GM19025 (cell line): Measurements from ENCODE around the gene DLX5.

Experiments
- ATAC-seq: cut with Tn5 transposase; IDR thresholded peaks from one replicate; pipeline ENCODE4 v1.9.1; 2021; ENCODE audit warnings: mild to moderate bottlenecking, low read depth, moderate library complexity; ENCODE audit not compliant: unreplicated experiment

The DLX5 gene

DNA sequence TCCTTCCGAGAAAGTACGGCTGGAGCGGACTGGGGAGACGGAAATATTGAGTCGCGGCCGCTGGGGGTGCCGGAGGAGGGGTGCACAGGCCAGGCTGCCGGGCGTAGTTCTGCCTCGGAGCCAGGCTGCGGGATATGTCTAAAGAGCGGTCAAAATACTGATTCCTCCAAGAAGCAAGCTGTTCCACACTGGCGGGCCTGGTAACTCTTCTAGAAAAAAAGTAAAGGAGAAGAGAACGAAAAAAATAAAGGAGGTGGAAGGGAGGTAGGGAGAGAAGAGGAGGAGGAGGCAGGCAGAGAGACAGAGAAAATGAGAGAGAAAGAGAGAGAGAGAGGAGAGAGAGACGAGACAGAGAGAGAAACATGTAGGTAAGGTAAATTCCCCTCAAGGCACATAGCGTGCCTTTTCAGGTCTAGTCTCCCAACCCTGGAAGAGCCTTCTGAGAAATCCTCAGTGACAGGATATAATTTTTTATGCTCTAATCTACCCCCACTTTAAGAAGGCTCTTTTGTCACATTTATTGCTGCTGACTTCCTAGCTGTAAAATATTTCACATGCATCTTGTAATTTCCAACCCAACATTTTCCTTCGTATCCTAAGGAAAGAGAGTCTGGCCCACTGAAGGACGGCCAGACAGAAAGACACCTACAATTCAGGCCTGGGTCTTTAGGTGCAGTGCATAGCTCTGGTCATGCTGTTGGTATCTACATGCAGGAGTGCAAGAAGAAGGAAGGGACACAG lies 5.7 kb downstream of the DLX5 start:
- no peak for ATAC-seq

DNA sequence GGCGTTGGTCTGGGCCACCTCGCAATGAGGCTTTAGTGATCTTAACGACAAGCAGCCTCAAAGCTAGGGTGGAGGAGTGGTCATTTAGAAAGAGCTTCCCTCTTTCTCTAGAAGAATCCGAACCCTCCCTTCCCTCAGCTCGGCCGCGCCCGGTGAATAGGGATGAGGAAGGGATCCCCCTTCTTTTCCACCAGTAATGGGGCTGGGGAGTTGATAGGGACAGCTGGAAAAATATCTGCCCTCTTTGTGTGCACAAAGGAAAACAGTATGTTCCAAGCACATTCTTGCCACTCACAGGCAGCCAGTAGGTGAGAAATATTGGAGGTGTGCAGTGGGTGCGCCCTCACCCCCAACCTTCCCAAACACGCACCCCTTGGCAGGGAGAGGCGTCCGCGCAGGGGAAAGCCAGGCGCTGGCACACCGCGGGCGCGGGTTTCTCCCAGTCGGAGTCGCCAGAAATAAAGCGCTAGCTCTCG lies 6.5 kb downstream of the DLX5 start:
- ATAC-seq, result no peak

DNA sequence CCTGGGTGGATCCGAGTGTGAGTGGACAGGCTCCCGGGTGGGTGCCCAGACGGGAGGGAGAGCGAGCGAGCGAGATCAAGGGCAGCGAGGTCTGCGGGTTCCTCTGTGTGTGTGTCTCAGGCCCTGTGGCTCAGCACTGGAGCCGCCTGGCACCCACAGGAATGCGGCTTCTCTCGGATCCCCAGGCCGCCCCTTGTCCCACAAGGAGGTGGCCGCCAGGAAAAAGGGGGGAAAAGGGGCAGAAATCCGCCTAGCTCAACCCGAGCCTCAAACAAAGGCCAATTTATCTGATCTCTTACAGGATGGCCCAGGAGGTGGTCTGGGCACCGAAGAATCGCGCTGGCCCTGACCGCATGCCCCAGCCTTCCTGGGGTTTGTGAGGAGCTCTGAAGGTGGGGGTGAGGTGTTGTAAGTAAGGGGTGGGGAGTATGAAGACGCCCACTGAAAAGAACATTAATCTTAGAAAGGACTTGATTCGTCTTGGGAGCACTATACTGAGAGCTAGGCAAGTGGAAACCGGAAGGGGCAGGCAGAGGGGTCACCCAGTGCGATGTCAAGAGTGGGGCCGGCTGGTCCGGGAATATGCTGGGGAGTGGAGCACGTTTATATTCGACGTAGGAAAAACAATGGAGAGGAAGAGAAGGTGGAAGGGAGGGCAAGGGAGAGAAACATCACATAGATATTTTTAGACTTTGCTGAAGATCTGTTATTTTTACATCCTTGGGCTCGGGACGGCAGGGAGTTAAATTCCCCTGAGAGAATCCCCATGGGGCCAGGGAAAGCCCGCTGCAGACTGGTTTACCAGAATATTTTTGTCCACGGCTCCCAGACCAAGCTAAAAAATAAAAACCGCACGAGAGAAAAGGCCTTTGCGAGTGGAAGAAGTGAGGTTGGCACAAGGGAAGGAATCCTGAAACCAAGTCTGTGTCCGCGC lies 7.2 kb downstream of the DLX5 start:
- no peak for ATAC-seq

DNA sequence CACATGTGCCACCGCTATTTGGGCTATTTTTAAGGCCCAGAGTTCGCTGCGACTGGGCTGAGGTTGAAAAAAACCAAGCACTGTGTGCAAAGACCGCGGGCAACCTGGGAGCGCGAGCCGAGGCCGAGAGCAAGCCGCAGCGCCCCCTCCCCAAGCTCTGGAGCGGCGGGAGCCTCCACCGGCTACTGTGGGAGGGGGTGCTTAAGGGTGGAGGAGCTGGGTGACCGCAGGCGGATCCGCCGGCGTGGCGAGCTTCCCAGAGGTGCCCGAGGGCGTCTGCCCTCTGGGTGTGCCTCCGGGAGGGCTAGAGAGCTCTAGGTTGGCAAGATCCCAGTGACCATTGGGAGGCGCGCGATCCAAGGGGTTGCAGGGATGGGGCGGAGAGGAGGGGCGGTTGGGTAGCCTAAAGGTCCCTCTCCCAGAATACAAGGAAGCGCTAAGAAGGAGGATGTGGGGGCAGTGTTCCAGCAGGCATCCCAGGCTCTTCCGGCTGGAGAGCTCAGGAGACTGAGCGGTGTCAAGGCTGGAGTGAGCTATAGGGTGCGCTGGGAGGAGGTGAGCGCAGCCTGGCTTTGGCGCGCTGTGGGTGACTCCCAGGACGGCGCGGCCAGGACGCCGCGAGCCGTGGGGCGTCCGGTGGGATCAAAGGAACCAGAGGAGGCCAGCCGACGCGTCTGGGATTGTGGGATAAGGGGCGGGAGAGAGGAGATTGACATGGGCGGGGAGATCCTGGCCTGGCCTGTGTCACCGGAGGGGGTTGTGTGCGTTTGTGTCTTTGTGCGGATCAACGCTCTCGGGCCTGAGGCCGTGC lies 8.0 kb downstream of the DLX5 start:
- no peak for ATAC-seq

DNA sequence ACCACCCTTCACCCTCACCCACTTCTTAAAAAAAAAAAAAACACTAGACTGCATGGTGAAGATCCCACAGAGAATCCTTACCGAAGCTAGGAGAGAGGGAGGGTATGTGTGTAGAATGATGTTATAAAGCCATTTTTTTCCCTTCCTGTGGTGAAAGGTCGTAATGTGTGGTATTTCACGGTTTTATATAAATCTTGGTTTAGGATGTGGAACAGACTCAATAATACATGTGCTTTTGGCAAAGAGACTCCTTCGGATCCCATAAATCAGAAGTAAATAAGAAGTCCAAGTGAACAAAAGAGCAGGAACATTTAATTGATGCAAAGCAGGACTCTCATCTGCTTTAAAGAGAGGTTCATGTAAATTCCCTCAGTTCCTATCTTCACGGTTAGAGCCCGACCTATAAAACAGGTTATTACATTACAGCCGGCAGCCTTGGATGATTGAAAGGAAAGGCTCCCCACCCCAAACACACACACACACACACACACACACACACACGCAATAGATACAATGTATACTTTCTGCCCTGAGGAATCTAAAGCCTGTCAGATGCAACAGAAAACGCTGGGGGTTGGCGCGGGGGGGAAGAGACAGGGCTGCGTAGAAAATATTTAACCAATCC lies 8.8 kb downstream of the DLX5 start:
- no peak for ATAC-seq

DNA sequence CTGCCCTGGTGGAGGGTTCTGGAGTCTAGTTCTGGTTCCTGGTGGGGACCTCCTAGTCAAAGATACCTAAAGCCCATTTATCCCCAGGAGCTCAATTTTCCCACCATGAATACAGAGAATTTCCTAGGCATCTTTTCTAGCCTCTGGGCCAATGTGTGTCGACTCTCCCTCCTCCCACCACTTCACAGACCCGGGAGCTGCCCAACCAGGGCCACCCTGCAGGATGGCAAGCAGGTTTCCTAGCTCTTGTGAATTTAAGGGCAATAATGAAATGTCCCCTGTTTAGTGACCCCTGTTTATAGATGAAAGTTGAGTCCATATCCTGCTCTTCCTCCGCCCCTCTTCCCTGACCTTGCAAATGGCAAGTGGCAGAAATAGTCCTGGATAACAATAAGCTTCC lies 9.4 kb downstream of the DLX5 start:
- no peak for ATAC-seq

DNA sequence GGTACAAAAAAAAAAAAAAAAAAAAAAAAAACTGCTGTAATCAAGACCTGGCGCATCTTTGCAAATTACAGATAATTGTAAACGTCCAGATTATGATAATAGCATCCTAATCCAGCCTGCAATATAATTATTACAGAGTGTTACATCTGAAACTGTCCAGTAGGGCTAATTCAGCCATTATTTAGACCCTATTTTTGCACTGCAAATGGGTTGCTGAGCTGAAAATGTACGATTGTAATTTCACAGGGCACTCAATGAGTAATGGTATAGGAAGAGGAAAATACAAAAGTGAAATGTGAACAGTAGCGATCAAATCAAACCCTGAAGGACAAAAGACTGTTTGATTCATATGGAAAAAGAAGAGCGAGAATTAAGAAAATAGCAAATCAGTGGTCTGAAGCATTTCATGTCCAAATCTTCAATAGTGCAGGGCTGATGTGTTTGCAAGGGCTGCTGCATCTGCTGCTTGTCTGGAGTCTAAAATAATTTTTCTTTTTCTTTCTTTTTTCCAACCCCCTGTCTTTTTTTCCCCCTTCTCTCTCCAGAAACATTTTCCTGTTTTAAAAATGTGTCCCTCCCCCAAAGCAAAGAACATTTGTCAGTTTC lies 10.4 kb downstream of the DLX5 start:
- no peak for ATAC-seq

DNA sequence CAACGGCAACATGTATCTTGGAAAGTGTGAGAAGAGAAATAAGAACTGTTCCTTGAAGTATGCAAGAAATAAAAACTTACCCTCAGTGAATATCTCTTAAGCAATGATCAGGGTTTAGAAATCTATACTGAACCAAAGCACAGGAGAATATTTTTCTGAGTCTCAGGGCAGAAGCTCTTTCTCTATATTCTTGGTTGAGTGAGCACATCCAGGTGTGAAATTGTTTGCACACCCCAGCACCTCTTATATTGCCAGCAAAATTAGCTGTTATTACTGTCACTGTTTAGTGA lies 10.8 kb downstream of the DLX5 start:
- ATAC-seq, result no peak

DNA sequence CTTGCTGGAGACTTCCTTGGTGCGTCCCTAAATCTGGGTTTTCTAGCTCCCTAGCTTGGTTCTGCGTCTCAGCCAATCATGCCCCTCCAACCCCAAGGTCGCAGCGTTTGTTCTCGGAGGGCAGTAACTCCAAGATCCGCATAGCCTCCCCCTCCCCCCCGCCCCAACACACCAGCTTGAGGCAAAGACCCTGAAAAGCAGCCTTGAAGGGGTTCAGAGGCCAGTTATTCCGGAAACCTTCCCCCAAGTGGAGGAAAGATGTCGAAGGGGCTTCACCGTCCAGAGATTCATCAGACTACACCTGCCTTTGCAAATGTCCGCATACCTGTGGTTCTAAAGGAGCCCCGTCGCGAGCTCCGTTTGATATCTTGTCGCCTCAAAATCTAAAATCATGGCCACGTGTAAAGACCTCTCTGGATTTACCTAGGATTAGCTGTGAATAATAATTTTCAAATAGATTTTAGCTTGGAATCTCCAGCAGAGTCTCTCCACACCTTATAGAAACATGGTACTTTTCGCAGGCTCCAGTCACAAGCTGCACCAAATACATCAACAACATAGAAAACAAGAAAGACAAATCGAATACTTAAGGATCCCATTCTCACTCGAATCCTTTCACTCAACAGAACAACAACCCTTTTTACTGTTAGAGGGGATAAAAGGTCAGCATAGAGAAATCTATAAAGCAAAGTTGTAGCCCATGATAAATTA lies 11.3 kb downstream of the DLX5 start:
- ATAC-seq, result no peak

DNA sequence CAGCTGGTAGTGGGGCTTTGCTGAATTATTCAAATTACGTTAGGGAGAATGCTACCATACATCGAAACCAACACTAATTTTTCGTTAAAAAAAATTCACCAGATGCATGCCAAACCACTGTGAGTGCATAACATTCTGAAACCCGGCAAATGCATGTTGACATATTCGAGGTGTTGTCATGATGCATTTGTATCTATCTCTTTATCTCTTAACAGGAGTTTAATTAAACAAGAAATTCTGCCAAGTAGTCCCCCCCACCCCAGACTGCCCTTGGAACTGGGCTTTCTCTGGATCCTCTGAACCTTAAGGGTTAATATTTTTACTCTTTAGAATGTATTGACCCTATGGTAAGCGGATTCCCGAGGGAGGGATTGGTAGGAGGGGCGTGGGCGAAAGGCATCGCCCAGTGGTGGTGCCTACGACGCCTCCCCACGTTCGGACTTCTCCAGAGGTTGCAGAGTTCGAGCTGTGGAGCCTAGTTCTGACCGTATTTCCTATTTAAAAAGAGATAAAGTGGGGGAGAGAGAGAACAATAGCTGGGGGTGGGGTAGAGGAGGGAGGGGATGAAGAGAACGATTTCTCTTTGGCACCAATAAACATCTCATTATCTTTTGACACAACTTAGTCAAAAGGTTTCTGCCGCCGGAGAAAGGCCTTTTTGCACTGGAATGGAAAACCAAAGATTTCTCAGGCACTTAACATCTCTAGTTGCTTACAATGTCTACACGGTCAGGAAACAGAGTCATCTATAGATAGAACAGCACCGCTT lies 12.1 kb downstream of the DLX5 start:
- ATAC-seq, result no peak

DNA sequence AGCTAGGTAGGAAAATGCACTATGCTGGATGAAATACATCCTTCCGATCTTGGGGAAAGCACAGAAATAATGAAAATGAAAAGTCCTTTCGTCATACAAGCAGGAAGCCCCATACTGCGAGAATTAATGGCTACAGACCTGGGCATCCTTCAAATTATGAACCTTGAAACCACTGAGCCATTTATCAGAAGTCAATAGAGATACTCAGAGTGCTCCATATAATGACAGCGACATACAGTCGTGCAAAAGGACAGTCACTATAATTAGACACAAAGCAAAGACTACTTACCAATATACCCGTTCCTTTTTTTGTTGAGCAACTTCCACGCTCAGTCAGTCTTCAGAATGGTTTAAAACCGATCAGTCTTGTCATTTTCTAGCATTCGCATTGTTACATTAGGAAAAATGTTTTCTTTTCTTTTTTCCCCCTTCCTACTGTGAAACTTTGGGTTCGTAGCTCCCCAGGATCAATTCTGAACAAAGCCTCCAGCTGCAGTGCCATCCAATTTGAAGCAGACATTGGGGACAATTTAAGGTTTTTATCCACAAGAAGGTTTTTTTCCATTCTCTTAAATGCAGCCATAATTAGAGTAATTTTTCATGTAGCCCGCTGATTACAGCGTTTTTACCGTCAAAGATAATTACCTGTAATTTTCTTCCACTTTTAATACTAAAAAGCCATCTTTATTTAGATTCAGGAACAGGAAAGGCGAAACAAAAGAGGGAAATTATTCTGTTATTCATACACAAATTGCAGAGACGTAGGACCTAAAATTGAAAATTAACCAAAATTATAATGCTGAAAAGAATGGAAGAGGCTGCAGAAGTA lies 12.9 kb downstream of the DLX5 start:
- no peak for ATAC-seq

DNA sequence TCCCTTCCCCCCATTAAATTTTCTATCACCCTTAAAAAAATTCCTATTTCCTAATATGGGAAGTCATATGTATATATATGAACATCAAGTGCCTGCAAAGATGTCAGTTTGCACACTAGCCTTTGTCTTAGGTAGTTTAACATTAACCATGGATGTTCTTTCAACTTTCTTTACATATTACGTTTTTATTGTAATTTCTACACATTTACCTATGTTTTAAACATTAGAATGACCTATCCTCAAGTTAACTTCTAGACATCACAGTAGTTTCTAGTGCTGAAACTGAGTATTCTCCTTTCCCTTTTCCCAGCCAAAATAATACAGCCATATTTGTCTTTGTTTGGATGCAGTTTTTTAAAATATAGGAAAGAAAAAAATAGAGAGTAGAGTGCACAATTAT lies 13.5 kb downstream of the DLX5 start:
- ATAC-seq, result no peak

DNA sequence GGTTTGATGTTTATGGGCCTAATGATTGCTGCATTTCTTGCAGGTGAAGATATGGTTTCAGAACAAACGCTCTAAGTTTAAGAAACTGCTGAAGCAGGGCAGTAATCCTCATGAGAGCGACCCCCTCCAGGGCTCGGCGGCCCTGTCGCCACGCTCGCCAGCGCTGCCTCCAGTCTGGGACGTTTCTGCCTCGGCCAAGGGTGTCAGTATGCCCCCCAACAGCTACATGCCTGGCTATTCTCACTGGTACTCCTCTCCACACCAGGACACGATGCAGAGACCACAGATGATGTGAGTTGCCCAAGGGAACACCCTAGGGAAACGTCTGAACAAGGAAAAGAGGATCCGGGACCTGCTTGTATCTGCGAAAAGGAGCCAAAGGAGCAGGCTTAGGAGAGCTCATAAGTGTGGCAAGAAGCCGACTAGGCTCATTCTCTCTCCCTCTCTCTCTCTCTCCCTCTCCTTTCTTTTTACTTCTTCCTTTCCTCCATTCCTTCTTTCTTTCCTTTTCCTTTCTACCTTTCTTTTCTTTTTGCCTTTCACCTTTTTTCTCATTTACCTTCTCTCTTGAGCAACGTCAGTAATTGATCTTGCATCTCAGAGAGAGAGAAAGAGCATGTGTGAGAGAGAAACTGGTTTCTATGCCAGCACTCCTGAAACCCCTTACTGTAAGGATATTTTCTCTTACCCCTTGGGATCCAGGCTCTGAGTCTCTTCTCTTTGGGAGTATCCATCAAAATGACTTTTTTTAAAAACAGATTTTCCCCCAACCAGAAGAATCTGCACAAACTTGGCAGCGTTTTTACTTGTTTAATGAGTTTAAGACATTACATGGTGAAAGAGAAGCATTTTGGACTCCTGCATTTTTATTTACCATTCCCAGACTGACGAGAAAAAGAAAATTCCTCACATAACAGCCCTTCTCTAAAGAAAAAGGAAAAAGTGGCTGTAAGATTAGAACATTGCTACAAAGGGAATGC lies 14.6 kb downstream of the DLX5 start:
- no peak for ATAC-seq

DNA sequence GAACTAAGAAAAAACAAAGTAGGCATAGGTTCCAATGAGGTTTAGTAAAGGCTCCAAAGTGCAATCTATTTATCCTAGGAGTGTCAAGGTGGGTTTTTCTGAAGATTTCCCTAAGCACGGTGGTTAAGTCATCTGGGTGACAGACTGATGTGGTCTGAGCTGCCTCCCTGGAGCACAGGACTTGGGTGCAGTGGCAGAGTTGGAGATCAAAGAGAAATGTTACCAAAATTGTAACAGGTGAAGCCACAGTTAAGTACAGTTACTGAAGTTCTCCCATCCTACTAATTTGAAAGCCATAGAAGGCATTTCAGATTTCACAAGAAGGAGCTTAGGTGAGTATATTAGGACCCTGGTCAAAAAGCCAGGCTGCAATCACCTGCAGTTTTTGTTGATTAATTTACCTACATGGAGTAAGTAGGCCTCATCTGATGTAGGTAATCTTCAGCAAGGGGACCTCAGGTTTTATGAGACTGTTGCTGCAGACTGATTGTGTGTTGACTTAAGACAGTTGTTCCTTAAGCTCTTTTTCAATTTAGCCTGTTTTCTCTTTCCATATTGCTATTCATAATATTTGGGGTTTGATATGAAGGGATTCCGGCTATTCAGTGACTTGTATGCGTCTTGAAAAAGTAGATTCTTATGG lies 16.2 kb downstream of the DLX5 start:
- ATAC-seq, result no peak

DNA sequence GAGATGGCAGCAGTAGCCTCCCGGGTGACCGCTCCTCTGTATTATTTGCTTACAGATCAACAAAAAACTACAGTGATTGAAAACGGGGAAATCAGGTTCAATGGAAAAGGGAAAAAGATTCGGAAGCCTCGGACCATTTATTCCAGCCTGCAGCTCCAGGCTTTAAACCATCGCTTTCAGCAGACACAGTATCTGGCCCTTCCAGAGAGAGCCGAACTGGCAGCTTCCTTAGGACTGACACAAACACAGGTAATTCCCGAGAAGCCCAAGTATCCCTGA lies 17.1 kb downstream of the DLX5 start:
- ATAC-seq, result no peak

DNA sequence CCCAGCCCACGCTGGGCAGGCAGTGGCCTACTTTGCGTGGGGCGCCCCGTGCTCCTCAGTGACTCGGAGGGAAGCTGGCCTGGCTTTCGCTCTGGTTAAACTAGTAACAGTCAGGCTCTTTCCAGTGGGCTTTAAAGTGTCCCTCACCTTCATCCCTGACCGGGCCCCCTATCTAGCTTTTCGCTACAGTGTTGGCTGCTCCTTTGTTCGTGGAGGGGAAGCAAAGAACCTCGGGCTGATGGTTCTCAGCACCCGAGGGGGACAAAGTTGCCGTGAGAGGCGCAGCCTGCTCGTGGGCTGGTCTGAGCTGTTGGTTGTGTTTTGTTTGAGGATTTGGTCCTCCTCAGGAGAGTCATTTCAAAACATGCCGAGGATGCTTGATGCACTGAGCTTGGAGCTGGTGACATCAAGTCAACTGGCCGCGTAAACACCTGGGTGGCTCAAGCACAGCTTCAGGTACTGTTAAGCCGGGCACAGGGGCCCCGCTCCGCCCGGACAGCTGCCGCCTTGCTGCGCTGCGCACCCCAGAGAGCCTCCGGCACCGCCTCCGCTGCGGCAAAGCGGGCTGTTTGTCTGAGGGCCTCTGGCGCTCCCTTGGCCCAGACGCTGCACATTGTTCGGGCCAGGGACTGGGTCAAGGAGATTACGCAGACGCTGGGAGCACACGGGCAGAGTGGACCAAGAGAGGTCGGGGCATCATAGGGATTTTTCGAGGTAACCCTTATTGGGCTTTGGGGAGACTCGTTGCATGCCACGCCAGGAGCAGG lies 17.6 kb downstream of the DLX5 start:
- ATAC-seq, result no peak
